Measurements from ENCODE around the gene PIGR. TPM values are rescaled to one million over a fixed set of nuclear protein-coding genes. Genes with fewer than 3 reads are reported as not detected.

Gene PIGR
- polyA plus RNA-seq, 1 donor from 2014 or later = not detected

DNA sequence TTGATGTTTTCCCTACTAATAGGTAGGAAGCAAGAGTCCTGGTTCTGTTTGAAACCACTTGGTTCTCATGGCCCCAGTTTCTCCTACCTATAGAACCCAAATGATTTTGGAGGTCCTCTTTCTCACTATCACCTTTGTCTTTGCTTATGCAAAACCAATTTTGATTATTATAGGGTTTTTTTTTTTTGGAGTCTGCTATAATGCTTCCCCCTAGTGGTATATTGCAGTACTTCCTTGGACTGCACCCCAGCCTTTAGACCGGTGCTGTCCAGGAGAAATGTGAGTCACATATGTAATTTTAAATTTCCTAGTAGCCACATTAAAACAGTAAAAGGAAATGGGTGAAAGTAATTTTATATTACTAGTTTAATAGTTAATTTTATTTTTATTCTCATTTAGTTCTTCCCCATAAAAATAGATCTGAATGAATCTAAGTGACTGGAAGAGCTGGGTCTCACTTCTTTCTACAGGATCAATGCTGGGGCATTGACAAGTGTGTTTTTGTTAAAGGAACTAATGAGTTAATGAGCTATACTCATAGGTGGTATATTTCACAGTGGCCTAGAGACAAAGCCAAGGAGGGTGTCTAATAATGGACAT is 35.1 kb downstream of the PIGR start:
- Histone ChIP-seq H3K79me2 (replicated peaks; ENCODE audit: insufficient read depth, low read length) (no peaks in the 10 kb centered on the region), H3K9me2 (ENCODE audit: insufficient read depth, low read length) (no peaks in the 10 kb centered on the region), H3K36me3 (ENCODE audit: insufficient read depth, low read length) (no peaks in the 10 kb centered on the region), H3K9ac (ENCODE audit: low read length) (no peak overlapping the region), H3F3A (ENCODE audit: insufficient read depth, low read length, poor library complexity, severe bottlenecking) (no peaks in the 10 kb centered on the region), H3K27me3 (ENCODE audit: insufficient read depth, low read depth, low read length) (peaks cover 39% of the 10 kb centered on the region), H3K27ac (ENCODE audit: low read length) (no peak overlapping the region), H3K4me3 (ENCODE audit: low read length) (no peak overlapping the region), H4K20me1 (ENCODE audit: insufficient read depth) (no peaks in the 10 kb centered on the region), H3K4me2 (ENCODE audit: low read length) (no peak overlapping the region), H2AFZ (ENCODE audit: low read depth, low read length) (no peak overlapping the region), H3K9me3 (ENCODE audit: low read length) (no peaks in the 10 kb centered on the region)
- TF ChIP-seq, protein P1, sequence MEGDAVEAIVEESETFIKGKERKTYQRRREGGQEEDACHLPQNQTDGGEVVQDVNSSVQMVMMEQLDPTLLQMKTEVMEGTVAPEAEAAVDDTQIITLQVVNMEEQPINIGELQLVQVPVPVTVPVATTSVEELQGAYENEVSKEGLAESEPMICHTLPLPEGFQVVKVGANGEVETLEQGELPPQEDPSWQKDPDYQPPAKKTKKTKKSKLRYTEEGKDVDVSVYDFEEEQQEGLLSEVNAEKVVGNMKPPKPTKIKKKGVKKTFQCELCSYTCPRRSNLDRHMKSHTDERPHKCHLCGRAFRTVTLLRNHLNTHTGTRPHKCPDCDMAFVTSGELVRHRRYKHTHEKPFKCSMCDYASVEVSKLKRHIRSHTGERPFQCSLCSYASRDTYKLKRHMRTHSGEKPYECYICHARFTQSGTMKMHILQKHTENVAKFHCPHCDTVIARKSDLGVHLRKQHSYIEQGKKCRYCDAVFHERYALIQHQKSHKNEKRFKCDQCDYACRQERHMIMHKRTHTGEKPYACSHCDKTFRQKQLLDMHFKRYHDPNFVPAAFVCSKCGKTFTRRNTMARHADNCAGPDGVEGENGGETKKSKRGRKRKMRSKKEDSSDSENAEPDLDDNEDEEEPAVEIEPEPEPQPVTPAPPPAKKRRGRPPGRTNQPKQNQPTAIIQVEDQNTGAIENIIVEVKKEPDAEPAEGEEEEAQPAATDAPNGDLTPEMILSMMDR (IDR thresholded peaks at IDR 0.05; ENCODE audit: poor library complexity, severe bottlenecking) = peak; percentile 76
- TF ChIP-seq TAF1 (IDR thresholded peaks at IDR 0.05; ENCODE audit: low read depth) = no peak
- TF ChIP-seq, protein P2, sequence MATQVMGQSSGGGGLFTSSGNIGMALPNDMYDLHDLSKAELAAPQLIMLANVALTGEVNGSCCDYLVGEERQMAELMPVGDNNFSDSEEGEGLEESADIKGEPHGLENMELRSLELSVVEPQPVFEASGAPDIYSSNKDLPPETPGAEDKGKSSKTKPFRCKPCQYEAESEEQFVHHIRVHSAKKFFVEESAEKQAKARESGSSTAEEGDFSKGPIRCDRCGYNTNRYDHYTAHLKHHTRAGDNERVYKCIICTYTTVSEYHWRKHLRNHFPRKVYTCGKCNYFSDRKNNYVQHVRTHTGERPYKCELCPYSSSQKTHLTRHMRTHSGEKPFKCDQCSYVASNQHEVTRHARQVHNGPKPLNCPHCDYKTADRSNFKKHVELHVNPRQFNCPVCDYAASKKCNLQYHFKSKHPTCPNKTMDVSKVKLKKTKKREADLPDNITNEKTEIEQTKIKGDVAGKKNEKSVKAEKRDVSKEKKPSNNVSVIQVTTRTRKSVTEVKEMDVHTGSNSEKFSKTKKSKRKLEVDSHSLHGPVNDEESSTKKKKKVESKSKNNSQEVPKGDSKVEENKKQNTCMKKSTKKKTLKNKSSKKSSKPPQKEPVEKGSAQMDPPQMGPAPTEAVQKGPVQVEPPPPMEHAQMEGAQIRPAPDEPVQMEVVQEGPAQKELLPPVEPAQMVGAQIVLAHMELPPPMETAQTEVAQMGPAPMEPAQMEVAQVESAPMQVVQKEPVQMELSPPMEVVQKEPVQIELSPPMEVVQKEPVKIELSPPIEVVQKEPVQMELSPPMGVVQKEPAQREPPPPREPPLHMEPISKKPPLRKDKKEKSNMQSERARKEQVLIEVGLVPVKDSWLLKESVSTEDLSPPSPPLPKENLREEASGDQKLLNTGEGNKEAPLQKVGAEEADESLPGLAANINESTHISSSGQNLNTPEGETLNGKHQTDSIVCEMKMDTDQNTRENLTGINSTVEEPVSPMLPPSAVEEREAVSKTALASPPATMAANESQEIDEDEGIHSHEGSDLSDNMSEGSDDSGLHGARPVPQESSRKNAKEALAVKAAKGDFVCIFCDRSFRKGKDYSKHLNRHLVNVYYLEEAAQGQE (IDR thresholded peaks at IDR 0.05; ENCODE audit: borderline replicate concordance) = no peak
- TF ChIP-seq EZH2 (IDR thresholded peaks at IDR 0.05; ENCODE audit: borderline replicate concordance, insufficient read depth, low read length, poor library complexity, severe bottlenecking) = no peak
- no peak for TF ChIP-seq POLR2AphosphoS5 (IDR thresholded peaks at IDR 0.05)
- no peak for TF ChIP-seq MXI1 (conservative IDR thresholded peaks at IDR 0.05; ENCODE audit: poor library complexity, severe bottlenecking)
- peak; percentile 76 for TF ChIP-seq SMC3 (conservative IDR thresholded peaks at IDR 0.05; ENCODE audit: poor library complexity)
- TF ChIP-seq RAD21 (conservative IDR thresholded peaks at IDR 0.05) = peak; percentile 67
- no peak for TF ChIP-seq EP300 (conservative IDR thresholded peaks at IDR 0.05; ENCODE audit: poor library complexity, severe bottlenecking)

DNA sequence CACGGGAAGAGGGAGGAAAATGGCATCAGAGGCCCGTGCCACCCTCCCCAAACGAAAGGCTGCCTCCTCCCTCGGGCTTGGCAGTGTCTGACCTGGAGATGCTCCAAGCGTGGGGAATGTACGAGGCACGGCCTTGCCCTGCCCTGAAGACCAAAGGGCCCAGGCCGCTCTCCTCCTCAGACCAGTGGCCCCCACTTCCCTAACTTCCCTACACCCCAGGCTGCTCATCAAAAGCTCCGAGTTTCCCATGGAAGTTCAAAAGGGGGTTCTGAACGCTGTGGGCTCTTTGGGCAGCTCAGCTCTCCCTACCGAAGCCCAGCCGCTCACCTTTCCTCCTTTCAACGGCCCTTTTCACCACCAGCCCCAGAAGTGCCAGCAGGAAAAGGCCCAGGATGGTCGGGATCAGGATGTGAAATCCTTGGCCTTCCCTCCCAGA is 36.4 kb downstream of the PIGR start:
- no peaks in the 10 kb centered on the region for H4K20me1 ChIP-seq (ENCODE audit: insufficient read depth)
- H3F3A ChIP-seq (ENCODE audit: insufficient read depth, low read length, poor library complexity, severe bottlenecking) = no peaks in the 10 kb centered on the region
- H3K4me3 ChIP-seq (ENCODE audit: low read length) = peak overlapping the region; percentile 79
- peak overlapping the region; percentile 24 for H3K9ac ChIP-seq (ENCODE audit: low read length)
- H3K27ac ChIP-seq (ENCODE audit: low read length) = no peak overlapping the region
- TF ChIP-seq, protein P2 (IDR thresholded peaks at IDR 0.05; ENCODE audit: borderline replicate concordance) = peak; percentile 7
- TF ChIP-seq, protein P1 (IDR thresholded peaks at IDR 0.05; ENCODE audit: poor library complexity, severe bottlenecking) = no peak
- TF ChIP-seq EZH2 (IDR thresholded peaks at IDR 0.05; ENCODE audit: borderline replicate concordance, insufficient read depth, low read length, poor library complexity, severe bottlenecking) = no peak
- peaks cover 39% of the 10 kb centered on the region for H3K27me3 ChIP-seq (ENCODE audit: insufficient read depth, low read depth, low read length)
- no peaks in the 10 kb centered on the region for H3K36me3 ChIP-seq (ENCODE audit: insufficient read depth, low read length)
- no peaks in the 10 kb centered on the region for H3K9me2 ChIP-seq (ENCODE audit: insufficient read depth, low read length)
- no peaks in the 10 kb centered on the region for H3K79me2 ChIP-seq (replicated peaks; ENCODE audit: insufficient read depth, low read length)
- no peak overlapping the region for H2AFZ ChIP-seq (ENCODE audit: low read depth, low read length)
- no peaks in the 10 kb centered on the region for H3K9me3 ChIP-seq (ENCODE audit: low read length)
- H3K4me2 ChIP-seq (ENCODE audit: low read length) = peak overlapping the region; percentile 60

Measured in neural cell (in vitro differentiated cells).